CD4-positive, alpha-beta T cell treated with Interleukin-12 subunit alpha and Interleukin-12 subunit beta, for 1 hour (primary cell): ENCODE measurements around the gene CWC25.
"Not testable (repeated sequence)": the region's sequence is repeated elsewhere in the genome, so short reads cannot be mapped to it uniquely, and the experiment has no call there.

ENCODE experiments used
- DNase-seq: peaks from one replicate; pipeline ENCODE4 v3.0.0-alpha.2; 2020

Gene CWC25

DNA sequence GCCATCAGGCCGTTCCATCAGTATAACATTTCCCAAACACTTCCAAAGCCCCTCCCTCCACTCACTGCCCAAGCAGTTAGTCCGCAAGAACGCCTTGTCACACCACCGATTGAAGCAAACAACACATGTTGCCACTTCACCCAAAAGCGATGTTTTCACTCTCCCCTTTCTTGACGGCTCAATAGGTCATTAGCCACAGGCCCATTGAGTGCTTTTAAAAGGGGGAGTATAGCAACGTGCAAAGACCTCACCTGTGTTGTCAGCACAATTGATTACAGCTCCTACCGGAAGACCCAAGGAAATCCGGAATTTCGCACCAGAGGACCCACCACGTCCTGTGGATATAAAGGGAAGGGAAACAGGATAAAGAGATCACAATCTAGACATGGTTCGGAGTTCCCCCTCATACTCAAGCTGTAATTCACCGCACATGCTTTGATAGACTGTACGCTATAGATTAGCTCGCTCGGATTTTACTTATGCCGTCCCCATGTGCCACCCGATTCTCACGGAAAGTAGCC lies 27.7 kb upstream of the CWC25 start:
- DNase-seq = peak; percentile 65

DNA sequence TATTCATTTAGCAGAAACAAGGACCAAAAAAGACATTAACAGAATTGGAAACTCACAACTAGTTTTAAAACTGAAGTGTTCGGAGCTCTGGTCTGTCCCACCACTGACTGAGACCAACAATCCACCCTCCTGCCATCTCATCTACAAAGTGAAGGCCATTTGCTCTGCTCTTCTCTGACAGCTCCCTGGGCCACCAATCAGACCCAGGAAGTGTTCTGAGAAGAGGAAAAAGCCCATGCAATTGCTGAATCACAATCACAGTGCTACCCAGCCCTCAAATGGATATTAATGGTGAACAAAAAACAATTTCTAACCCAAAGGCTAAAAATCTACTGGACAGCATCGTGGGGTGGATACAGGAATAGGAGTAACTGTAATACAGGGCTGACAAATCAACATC lies 26.3 kb upstream of the CWC25 start:
- no peak for DNase-seq

DNA sequence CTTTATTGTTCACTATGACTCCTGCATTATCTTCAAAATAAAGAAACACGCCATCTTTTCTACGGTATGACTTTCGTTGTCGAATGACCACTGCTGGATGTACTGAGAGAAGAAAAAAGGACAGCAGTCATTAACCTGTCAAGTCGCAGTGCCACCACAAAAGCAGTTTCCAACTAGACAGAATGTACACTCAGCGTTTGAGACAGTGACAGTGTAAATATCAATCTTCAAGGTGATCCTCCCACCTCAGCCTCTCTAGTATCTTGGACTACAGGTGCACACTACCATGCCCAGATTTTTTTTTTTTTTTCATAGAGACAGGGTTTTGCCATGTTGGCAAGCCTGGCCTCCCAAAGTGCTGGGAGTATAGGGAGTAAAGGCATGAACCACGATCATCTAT lies 25.3 kb upstream of the CWC25 start:
- DNase-seq = no peak

GRCh38 chr17:38848939-38849605 lies 24.0 kb upstream of the CWC25 start:
- no peak for DNase-seq

- DNase-seq = no peak
Measured at GRCh38 chr17:38848557-38848891, 23.4 kb upstream of the CWC25 start.

DNA sequence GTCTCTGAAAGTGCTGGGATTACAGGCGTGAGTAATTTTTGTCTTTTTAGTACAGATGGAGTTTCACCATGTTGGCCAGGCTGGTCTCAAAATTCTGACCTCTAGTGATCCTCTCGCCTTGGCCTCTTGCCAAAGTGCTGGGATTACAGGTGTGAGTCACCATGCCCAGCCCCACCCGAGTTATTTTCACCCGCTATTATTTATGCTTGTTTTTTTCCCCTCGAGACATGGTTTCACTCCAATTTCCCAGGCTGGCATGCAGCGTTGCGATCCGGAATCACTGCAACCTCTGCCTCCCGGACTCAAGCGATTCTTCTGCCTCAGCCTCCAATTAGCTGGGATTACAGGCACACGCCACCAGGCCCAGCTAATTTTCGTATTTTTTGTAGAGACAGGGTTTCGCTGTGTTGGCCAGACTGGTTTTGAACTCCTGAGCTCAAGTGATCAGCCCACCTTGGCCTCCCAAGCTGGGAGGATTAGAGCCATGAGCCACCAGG lies 19.2 kb upstream of the CWC25 start:
- DNase-seq = no peak

GRCh38 chr17:38825762-38826247 lies 684 bp upstream of the CWC25 start:
- no peak for DNase-seq

DNA sequence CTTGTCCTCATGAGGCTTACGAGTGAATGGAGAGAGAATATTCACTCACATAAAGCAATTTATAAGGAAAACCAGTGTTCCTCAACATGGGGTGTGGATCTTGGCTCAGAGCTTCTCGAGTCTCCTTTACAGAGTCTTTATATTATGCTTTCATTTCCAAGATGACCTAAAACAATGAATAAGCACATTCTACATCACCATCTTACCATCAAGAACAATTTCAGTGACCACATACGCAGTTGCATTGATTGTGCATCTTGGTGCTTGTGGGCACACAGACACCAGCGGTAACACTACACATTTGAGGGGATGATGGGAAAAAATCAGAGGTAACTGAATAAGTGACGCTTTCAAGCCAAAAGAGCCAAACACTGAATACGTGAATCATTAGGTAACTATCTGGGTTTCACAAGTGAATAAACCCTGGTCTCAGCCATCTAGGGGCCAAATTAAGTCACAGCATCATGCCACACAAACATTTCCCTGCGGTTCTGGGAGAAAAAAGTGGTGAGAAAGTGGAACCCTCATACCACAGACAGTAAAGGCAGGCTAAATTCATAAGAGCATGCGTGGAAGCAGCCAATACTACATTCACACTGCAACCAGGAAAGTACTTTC lies 9.4 kb downstream of the CWC25 start:
- peak; percentile 30 for DNase-seq

- no peak for DNase-seq
Measured at GRCh38 chr17:38809828-38810227, 15.3 kb downstream of the CWC25 start.

- DNase-seq = no peak
Measured at GRCh38 chr17:38800237-38800760, 24.8 kb downstream of the CWC25 start.

DNA sequence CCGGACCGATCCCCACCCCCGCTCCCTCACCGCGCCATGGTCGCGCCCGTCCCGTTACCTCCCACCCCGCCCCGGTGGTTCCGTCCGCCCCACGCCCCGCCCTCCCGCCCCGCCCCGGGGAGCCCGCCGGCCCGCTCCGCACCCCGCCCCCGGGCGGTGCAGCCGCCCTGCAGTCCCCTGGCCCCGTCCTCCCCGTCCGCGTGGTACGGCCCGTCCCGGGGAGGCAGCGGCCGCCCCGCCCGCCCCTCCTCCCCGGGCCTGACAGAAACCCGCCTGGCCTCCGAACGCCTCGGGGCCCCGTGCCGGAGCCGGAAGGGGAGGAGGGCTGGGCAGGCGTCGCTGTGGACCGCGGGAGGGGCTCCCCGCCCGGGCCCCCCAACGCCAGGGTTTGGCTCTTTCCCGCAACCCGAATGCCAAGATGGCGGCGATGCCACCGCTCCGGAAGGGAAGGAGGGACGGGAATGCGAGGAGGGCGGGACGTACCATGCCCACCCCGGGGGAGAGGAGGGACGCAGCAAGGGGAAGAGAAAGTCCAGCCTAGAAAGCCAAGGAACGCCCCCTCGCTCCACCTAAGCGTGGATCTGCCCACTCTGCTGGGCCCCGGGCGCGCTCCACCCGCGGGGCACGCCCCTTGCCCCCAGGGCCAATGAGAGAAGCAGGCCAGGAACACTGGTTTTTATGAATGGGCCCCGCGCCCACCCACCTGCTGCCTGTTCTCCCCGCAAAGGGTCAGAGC lies 25.5 kb downstream of the CWC25 start, which contains the start of gene PIP4K2B:
TSS of gene PIP4K2B (minus strand) at position 56 of the 736 bp plus-strand sequence. CDS start 132 bp downstream, outside the sequence.
- peak; percentile 92 for DNase-seq

DNA sequence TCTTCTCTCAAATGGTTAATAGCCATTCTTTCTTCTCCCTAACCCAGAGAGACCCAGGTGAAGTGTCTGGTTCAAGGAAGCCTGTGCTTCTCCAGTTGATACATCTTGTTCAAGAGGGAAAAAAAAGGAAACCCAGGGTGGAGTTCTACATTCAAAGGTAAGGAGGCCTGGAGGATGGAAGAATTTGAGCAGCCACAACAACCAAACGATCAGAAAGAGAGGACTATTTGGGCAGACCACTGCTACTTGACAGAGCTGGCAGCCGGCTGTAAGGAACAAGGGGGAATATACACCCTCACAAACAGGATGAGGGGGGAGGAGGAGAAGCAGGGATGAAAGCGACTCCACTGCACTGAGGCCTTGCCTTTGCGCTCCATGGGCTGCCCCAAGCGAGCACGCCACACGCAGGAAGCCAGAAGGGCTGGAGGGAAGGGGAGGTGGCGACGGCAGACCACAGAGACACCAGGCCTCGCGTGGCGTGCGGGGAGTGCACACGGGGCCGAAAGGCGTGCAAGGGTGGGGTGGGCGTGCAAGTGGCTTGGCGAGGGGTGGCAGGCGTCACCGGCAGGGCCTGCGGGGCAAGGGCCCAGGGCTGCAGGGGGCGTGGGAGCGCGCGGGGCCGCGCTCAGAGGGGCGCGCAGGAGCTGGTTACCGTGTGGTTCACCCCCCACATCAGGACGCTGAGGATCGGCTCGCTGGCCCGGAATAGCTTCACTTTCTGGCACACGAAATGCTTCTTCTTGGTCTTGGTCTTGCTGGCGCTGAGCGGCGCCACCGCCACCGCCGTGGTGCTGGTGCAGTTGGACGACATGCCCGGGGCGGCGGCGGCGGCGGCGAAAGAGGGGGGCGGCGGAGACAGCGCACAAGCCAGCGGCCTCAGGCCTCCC lies 26.3 kb downstream of the CWC25 start:
- DNase-seq = peak; percentile 55

GRCh38 chr17:38797828-38798227 lies 27.3 kb downstream of the CWC25 start:
- DNase-seq = no peak

DNA sequence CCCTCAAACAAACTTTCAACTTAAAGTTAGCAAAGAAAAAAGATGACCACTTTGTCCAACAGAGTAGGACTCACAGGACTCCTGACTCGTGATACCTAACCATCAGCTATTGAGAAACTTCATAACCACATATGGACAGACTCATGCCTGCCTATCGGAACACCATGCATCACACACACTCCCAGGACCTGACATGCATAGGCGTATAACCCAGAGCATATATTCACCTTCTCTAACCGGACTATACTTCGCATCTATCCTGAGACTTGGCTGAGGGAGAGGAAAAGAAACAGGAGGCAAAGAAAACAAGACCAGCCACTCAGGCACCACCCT lies 28.0 kb downstream of the CWC25 start:
- no peak for DNase-seq

DNA sequence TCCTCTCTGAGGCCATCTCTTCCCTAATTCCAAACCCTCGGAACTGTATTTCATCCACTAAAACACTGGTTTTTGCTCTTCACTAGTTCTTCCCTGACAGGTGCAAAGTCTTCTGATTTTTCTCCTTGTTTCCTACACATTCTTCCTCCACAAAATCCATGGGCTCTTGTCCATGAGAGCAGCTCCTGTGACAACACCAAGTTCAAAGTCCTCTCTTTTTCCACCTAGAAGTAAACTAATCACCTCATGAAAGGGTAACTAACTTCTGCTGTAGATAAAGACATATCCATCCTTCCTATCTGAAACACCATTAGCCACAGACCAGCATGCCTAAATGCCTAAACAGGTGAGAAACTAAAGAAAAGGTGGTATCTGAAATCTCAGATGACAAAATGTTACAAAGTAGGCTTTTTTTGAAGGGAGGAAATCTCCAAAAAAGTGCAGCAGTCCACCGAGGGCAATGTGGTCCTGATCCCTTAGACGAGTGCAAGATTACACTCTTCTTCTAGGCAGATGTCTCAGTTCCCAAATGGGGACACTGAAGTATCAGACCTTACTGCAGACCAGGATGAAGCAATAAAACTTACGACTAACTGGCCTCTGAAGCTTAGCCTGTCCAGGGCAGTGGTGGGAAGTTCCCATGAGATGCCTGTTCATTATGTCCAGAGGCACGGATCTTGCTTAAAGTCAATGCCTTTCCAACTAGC lies 28.5 kb downstream of the CWC25 start:
- no peak for DNase-seq

DNA sequence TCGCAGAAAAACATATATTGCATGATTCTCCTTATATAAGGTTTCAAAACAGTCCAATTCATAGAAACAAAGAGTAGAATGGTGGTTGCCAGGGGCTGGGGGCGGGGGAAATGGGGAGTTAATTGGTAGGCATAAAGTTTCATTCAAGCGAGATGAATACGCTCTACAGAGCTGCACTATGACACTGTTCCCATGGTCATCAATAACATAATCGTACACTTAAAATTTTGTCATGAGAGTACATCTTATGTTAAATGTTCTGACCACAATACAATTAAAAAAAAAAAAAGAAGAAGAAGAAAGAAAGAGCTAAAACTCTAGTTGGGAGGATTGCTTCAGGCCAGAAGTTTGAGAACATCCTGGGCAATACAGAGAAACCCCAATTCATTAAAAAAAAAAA lies 30.9 kb downstream of the CWC25 start:
- no peak for DNase-seq

DNA sequence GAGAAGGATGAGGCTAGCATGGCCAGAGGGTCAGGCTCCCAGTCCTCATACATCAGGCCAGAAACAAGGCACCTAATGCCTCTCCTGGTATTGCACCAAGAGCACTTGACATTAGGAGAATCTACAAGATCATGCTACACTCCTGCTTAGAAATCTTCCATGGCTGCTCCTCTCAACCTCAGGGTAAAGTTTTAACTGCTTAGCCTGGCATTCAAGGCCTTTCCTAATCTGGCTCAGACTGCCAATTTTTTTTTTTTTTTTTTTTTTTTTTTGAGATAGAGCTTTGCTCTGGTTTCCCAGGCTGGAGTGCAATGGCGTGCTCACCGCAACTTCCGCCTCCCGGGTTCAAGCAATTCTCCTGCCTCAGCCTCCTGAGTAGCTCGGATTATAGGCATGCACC lies 34.0 kb downstream of the CWC25 start:
- no peak for DNase-seq

DNA sequence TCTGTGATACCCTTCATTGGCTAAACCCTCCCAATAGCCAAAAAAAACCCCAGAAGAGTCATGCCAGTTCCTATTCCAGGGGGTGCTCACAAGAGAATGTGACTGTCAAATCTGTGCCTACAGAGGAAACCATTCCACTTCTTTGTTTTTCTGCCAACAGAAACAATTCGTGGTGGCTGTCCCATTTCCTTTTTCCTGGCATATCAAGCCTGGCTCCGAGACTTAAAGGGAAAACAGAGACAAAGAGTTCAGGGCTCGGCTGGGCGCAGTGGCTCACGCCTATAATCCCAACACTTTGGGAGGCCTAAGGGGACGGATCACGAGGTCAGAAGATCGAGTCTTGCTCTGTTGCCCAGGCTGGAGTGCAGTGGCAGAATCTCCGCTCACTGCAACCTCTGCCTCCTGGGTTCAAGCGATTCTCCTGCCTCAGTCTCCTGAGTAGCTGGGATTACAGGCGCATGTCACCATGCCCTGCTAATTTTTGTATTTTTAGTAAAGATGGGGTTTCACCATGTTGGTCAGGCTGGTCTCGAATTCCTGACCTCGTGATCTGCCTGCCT lies 34.9 kb downstream of the CWC25 start:
- DNase-seq = not testable (repeated sequence)

GRCh38 chr17:38789185-38789584 lies 35.9 kb downstream of the CWC25 start:
- no peak for DNase-seq

DNA sequence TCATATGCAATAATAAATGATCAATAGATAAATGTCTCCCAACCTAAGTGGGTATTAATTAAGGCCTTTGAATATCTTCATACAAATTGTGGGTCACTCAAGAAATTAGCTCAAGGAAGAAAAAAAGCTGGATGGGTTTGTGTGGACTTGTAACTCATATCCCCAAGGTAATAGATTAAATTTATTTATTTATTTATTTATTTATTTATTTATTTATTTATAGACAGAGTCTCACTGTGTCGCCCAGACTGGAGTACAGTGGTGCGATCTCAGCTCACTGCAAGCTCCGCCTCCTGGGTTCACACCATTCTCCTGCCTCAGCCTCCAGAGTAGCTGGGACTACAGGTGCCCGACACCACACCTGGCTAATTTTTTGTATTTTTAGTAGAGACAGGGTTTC lies 37.1 kb downstream of the CWC25 start:
- not testable (repeated sequence) for DNase-seq

DNA sequence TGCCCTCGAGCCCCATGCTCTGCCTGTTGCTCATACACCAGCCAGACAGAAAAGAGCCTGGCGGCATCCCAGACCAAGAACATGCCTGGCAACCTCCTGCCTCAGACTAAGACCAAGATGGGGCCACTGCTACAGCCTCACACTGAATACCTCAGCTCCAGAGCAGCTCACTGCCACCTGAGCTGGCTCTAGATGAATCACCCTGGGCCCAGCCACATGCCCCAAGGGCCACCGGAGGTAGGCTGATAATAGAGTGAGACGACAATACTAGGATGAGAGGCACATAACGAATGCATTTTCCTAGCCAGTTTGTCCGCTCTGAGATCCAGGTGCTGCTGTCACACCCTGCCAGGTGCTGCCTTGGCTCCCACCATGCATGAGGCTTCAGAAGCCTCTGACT lies 38.7 kb downstream of the CWC25 start:
- DNase-seq = no peak
